ENCODE data around the gene GLI3.

The GLI3 gene

DNA sequence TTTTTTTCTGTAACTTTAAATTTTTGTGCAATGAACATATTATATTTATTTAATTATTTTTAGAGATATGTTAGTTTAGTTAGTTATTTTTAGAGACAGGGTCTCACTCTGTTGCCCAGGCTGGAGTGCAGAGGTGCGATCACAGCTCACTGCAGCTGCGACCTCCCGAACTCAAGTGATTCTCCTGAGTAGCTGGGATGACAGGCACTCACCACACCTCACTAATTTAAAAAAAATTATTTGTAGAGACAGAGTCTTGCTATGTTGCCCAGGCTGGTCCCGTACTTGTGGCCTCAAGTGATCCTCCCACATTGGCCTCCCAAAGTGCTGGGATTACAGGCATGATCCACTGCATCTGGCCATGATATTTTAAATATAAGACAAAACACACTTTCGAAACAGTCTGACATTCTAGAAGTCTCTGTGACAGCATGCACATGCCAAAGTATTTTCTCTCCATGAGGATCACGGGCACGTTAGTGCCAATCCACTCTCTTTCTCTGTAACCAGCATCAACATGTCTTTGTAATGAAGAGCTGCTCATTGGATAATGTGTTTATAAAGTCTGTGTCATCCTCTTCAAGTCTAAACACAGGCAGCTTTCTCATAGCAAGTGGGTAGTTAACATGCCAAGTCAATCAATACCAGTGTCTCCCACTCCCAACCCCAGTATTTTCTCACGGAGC lies 137.4 kb downstream of the GLI3 start:
- no peak for DNase-seq

DNA sequence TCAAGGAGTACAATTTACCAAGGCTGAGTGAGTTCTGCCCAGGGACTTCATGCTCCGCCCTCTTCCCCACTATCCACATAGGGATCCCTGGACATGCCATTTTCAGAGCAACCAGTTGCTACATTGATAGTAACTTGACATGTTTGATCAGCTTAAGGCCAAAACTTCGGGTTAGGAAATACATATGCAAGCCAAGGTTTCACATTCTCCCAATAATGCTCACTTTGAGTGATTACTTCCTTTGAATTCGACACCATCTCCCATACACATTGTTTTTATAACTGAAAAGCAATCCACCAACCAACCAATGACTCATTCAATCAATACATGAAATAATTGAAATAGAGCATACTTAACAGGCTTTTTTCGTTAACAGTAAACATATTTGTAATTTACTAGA lies 137.9 kb downstream of the GLI3 start:
- DNase-seq, result no peak

DNA sequence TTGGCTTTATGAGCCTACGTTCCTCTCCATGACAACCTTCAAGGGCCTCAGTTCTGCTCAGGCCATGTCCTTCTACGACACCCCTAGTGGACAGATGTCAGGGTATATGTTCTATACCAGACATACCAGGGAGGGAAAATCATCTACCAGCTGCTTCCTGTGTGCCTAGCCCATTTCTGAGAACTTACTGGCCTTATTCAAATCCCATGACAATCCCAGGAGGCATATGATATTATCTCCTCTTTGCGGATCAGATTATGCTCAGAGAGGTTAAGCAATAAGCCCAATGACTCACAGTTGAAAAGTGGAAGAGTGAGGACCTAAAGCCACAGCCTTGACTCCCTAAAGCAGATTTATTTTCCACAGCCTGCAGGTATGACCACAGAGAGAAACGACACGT lies 139.3 kb downstream of the GLI3 start:
- DNase-seq, result peak; percentile 62

DNA sequence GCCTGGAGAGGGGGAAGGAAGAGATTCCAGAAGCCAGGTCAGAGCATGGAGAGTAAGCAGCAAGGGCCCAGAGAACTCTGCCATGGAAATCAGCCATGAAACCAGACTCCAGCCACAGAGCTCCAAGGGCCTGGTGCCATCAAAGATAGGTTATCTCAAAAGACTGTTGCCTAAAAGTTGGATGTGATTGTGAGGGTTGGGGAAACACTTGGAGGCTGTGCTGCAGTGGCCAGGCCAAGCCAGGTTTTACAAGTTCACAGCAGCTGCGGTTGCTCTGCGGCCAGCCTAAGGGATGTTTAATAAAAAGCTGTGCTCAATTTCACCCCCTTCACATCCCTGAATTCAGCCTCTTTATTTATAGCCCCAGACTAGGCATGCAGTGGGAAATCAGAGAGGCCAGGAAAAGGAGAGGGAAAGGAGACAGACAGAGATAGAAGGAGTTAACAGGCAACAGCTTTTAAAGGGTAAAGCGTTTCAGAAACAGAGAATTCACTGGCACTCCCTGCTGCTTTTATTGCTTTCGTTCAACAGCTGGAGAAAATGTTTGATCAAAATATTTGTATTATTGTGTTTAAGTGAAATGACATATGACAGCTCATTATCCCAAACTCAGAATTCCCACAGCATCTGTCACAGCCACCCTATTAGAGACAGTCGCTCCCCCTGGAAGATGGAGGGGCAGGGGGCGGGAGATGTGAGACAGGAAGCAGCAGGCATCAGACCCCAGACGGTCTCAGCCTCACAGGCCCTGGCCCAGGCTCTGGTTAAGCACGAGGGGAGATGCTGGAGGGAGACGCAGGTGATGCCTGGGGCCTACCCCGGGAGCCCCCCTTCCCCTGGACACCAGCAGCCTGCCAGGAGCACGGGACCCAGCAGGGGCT lies 140.1 kb downstream of the GLI3 start:
- DNase-seq, result peak; percentile 78

GRCh38 chr7:42096268-42096667 lies 140.7 kb downstream of the GLI3 start:
- DNase-seq, result no peak

GRCh38 chr7:42095791-42096190 lies 141.2 kb downstream of the GLI3 start:
- no peak for DNase-seq

DNA sequence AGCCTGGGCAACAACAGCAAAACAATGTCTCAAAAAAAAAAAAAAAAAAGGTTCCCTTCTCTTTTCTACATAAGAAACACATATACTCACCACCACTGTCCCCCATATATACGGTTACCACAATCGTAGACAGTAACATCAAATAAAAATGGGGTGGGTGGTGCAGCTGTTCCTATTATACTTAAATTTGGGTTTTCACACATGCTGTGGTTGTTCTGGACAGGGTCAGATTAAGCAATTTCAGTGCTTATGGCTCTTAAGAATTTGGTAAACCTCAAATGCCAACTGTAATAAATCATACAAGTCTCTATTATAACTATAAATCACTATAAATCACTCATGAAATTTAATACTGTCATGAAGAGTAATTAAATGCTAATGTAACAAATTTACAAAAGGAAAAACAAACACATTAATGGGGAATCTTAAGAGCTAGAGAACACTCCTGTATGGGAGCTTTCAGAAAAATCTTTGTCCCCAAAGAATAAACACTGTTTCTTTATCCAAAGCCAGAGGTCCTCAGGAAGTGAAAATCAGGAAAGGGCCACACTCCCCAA lies 143.6 kb downstream of the GLI3 start:
- no peak for DNase-seq

- DNase-seq, result peak; percentile 80
Measured at GRCh38 chr7:42091461-42092291, 145.3 kb downstream of the GLI3 start.

GRCh38 chr7:42090806-42091205 lies 146.2 kb downstream of the GLI3 start:
- no peak for DNase-seq

DNA sequence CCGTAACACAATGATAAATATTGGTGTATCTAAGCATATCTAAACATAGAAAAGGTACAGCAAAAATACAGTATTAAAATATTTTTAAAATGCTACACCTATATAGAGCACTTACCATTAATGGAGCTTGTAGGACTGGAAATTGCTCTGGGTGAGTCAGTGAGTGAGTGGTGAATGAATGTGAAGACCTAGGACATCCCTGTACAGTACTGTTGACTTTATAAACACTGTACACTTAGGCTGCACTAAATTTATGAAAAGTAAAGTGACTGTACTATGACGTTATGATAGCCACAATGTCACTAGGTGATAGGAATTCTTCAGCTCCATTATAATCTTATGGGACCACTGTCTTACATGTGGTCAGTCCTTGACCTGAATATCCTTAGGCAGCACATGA lies 147.0 kb downstream of the GLI3 start:
- no peak for DNase-seq

DNA sequence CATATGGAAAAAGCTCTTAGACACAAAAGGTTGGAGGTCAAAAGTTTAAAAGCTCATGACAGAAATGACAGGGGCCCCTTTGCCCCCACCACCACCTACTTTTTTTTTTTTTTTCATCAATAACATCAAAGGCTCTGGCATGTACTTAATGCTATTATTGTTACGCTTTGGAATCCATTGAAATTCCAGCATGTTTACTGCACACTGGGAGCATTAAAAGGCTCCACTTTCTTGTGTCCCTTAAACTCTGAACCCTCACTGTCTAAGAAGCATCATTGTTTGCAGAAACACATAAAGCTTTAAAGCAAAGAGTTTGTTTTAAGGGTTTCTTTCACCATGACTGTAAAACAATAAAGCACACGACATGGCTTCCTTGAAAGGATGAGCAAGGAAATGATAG lies 149.4 kb downstream of the GLI3 start:
- no peak for DNase-seq

- no peak for DNase-seq
Measured at GRCh38 chr7:42085531-42085930, 151.5 kb downstream of the GLI3 start.

DNA sequence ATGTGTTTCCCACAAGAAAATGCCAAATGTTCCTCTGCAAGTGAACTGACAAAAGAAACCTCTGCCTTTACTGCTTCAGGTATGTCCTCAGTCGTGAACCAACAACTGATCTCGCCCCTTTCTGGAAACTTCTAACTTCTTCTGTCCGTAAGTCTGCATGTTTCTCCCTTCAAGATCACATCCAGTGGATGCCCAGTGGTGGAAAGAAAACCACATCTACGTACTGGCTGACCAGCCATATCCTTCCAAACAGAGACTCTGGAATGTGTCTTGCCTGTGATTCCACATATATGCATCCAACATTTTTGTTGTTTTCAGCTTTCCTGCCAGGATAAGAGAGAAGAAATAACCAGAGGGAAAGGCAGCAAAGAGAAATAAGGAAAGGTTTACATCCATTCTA lies 152.7 kb downstream of the GLI3 start:
- DNase-seq, result no peak

DNA sequence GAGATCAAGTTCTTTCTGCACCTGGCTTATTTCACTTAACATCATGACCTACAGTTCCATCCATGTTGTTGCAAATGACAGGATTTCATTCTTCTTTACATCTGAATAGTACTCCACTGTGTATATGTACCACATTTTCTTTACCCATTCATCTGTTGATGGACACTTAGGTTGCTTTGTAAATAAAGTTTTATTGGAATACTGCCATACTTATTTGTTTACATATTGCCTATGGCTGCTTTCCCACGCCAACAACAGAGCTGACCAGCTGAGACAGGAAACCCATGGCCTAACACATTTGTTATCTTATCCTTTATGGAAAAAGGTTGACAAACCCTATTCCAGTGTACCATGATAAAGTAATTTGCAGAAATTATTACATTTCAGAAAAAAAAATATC lies 153.7 kb downstream of the GLI3 start:
- no peak for DNase-seq

DNA sequence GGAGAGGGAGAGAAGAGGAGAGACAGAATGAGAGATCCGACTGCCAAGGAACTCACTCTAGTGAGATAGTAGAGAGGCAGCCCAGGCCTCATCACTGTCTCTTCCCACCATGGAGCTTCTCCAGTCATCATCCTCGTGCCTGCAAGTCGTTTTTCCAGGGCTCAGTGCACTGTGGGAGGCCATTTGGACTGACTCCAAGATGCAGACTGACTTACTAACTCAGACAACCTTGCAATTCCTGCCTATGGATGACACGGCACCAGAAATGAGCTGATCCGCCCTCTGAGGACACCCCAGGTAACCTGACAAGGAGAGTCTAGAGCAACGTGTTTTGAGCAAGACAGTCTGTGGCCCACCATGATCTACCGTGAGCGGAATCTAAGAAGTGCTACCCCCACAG lies 154.9 kb downstream of the GLI3 start:
- peak; percentile 66 for DNase-seq

DNA sequence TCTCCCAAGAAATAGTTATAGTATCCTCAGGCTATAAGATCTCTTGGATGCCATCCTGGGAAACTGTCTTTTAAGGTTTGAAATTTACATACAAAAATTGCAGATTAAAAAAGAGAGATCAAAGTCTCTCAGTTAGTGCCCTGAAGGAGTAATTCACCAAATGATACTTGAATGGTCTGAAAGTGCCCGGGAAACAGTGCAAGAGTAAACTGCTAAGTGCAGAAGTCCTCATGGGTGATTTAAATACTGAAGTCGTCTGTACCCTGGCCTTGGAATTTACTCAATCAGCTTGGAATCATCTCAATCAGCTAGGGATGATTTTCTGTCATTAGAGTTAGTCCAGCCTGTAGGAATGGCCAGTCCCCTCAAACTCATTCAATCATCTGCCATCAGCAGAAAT lies 155.3 kb downstream of the GLI3 start:
- no peak for DNase-seq

DNA sequence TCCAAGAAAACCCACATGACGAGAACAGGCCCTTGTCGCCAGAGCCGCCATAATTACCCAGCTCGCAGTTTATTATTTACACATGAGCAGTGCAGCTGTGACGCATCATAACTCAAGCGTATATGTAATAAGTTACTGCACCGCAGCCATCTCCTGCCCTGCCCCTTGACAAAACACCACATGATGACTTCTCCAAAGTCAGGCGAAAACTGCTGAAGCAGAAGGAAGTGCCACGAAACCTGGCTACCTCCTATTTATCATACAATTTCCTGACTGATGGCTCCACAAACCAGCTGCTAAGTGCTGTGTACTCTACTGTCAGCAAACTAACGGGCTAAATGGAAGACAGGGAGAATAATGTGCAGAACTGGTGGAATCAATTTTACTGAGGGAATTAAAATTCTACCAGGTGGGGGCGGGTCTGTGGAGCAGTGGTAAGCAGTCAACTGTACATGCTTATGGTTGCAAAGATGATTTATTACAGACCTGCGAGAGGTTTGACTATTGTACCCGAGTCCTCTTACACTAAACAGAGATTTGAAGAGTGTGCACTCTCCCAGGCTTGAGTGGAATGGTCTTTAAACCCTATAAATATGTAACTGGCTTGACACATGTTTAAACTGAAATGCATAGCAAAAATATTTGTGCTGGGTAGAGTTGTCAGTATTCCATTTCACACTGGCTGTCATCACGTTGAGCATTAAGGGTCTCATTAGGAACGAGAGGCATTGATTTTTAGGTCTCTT lies 156.0 kb downstream of the GLI3 start:
- DNase-seq, result peak; percentile 75

GRCh38 chr7:42077271-42078135 lies 159.5 kb downstream of the GLI3 start:
- DNase-seq, result no peak

DNA sequence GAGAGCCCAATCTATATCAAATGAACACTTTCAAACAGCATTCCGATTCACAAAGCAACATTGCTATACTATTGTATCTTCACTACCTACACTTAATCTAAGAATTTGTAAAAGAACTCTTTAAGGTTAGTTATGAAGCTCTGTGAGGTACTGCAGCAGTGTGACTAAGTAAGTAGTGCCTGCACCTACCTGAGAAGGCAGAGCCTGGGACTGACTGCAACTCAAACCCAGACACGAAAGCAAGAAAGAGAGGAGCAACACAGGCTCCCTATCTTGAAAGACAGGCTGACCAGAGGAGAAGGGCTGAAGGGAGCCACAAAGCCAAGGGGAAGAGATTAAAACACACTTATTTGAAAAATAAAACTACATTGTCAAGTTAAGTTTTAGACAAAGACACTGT lies 160.1 kb downstream of the GLI3 start:
- DNase-seq, result no peak

DNA sequence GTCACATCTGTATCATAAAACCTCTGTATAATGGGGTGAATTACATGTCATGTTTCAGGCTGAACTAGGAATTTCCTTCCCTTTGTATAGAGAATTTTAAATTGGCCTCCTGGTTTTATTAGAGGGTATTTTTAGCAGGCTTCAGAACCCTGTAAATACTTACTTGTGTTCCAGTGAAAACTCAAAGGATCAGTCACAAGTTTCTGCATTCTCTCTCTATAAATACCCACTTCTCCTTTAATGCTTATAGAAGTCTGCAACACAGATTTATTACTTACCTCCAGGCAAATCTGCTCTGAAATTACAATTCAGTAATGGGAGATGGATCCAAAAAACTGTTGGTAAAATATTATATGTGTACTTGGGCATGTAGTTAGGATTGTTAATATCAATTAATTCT lies 161.6 kb downstream of the GLI3 start:
- no peak for DNase-seq

- no peak for DNase-seq
Measured at GRCh38 chr7:42074076-42074475, 162.9 kb downstream of the GLI3 start.

All from eye (tissue), 1 donor.